HG03442 (cell line): Measurements from ENCODE around the gene CTTNBP2.
A peak's percentile ranks its signal among the peaks of the same experiment; 100 is the strongest.

ENCODE experiments used
- ATAC-seq: cut with Tn5 transposase; IDR thresholded peaks from one replicate; pipeline ENCODE4 v1.9.1; 2021; ENCODE audit warnings: mild to moderate bottlenecking, moderate library complexity; ENCODE audit not compliant: unreplicated experiment

CTTNBP2 gene

DNA sequence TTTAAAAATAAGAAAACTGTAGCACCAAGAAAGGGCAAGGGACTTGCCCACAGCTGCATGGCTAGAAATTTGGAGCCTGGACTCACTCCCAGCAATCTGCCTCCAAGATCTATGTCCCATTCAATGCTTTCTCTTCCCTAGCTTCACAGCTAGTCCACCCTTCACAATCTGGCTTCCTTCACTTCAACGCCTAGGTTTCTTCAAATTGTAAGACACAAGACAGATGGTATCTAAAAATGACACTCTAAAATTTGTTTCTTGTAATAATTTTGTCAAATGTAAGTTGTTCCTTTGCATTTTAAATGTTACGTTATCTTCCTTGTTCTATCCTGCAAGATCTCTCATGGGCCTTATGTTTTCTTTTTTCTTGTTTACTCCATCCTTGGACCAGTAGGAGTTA, 48.6 kb downstream of the CTTNBP2 start:
- ATAC-seq = no peak

DNA sequence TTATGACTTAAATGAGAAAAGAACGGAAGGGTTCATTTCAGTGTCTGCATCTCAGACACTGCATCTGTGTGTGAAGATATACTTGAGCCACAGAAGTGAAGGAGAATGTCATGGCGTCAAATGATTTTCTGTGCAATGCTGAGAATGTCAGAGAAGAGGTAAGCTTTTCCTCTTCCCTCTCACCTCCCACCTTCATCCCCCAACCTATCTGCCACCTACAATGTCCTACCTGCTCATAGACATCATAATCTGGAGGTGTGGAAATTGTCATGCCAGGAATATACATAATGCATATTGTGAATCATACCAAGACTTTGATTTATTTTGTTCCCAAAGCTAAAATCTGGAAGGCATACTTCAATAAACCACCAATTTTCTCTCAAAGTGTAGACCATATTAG, 53.7 kb downstream of the CTTNBP2 start:
- ATAC-seq = no peak

DNA sequence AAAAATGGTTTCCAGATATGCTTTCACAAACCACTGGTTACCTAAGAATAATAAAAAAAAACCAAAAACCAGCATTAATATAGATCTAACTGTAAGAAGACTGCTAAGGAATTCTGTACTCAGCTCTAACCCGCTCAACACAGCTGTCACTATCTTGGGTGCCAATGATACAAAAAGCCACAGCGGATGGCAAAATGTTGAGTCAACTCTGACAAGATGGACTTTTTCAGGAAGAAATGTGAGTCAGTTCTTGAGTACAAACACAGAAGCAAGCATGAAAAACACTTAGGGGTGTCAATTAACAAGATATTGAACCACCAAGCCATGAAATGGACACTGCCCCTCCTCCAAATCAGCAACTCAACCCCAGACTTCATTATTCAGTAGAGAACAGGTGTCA, 55.0 kb downstream of the CTTNBP2 start:
- no peak for ATAC-seq

DNA sequence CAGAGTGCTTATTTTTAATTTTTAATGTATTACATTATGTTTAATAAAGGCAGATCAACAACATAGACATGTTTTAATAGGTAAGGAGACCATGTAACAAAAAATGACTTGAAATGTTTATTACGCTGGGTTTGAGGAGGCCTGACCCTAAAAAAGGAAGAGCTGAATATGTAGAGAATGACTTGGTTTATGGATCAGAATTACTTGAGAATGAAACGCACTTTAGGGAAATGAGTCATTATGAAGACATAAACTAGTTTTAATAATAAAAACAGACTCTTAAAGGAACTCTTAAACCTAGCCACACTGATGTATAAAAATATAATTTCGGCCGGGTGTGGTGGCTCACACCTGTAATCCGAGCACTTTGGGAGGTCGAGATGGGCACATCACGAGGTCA, 56.5 kb downstream of the CTTNBP2 start:
- no peak for ATAC-seq

DNA sequence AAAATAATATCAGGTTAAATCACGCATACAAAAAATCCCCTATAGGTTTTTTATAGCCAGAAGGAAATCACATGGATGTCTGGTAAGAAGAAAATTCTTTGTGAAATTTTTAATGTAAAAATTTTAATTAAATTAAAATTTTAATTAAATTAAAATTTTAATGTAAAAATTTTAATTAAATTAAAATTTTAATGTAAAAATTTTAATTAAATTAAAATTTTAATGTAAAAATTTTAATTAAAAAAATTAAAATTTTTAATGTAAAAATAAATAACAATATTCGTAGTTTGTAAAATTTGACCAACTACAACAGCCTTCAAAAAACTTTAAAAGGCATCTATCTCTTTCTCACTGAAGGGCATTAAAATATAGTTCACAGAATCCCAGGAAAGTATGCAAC, 61.5 kb downstream of the CTTNBP2 start:
- ATAC-seq = no peak

DNA sequence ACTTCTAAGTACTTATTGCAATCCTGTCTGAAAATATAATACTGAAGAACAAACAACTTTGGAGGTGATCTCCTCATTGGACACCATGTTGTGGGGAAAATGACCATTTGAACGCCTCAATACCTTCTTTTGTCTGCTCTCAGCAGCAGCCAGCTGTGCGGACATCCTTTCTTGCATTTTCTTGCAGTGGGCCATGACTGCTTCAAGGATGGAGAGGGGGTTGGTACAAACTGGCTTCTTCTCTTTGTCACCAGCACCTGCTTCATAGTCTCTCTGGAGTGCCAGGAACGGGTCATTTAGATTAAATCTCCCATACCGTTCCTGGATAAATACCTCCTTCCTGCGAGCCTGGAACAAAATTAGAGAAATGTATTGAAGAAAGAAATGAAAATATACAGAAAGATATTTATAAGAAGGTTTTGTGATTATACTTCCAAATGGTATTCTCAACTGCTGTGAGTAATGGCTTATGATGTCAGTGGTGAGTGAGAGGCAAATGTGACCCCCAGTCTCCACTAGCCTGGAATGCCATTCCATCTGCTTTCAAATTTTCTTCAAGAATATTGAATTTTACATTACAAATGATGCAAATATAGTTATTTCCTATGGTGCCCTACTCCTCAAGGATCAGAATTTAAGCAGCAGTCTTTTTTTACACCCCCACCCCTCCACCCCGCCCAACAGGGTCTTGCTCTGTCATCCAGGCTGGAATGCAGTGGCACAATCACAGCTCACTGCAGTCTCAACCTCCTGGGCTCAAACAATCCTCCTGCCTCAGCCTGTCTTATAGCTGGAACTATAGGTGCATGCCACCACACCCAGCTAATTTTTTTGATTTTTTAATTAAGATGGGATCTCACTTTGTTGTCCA, 62.4 kb downstream of the CTTNBP2 start:
- no peak for ATAC-seq

DNA sequence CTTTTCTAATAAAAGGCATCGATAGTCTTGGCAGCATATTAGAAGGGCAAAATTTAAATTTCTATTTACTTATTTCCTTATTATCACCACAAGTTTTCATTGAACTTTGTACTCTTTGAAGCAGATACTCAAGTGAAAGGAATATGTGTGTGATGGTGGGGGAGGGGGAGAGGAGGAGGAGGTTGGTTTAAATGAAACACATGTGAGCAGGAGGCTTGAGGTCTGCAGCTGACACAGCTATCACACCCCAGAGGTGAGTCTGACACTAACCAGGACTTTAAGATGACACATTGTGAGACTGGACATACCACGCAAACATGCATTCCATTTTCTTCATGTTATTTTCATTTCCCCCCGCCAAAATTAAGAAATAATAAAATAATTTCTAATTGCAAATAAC, 63.3 kb downstream of the CTTNBP2 start:
- peak; percentile 58 for ATAC-seq

DNA sequence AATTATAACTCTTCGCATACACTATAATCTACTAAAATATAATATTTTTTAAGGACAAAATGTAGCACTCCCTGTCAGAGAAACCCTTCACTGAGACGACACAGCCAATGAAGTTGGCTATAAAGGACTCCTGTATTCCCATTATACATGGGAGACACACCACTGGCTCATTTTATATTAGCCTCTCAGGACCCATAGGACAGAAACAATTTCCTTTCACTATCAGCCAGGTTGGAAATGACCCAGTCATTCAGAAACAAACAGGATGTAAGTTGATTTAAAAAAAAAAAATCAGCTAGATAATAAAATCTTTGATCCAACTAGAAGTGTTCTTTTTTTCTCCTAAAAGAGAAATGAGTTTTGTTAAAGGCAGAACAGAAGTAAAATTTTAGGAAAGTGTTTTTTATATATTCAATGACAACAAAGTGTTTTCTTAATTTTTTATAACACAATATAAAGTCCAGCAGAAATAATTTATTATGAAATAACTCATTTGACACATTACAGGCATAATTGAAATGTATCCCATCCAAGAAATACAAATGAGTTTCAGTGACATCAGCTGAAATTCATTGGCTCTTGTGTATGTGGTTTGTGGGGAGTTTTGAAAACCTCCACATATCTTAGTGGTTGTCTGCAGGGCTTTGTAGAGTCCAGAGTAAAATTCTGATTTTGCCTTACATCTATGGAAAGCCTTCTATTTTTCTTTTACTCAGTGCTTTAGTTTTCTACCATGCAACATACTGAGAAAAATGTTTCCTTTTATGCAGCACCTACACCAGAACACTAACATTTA, 64.1 kb downstream of the CTTNBP2 start:
- no peak for ATAC-seq

DNA sequence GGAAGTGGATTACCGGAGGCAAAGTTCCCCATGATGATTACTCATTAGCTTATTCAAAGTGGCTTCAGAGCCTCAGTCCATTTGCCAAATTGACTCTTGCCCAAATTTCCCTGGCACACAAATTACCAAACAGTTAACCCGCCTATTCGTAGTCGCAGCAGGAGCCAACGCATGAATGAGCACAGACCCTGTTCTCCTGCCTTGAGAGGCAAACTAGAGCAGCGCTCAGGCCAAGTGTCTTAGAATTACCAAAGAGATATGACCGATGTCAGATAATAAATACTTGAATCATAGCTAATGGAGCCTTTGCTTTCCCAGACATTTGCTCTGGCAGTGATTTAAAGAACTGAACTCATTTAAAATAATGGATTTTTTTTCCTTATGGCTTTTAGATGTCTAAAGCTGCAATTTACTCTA, 64.9 kb downstream of the CTTNBP2 start:
- ATAC-seq = no peak

DNA sequence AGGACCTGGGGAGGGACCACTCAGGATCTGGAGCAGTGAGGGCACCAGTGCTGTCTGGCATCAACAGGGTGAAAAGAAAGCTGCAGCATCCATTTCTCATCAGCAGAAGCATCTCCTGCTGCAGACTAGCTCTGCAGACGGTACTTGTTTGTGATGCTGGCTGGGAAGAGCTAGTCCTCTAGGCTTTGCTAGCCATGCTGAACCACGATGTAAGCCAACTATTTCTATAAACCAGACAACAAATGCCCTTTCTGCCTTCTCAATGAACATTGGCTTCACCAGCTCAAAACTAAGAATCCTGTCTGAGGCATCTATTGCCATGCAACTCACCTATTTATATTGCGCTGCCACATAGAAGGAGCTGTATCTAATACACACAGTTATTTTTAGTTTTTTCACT, 65.6 kb downstream of the CTTNBP2 start:
- ATAC-seq = no peak

DNA sequence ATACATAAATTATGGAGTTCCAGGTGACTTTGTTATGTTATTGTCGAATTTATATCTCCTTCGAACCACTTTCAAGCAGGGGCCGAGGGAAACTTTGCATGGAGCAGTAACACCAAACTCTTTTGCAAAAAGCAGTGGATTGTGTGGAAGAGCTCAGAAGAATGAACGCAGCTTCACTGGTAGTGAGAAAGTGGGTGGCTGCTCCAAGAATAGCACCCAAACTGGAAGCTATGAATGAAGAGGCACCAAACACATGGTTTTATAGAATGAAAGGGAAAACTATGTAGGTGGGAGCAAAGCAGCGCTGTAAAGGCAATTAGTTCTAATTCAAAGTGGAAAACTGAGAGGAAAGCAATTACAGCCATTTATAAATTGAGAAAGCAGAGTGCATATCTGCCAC, 67.2 kb downstream of the CTTNBP2 start:
- no peak for ATAC-seq

DNA sequence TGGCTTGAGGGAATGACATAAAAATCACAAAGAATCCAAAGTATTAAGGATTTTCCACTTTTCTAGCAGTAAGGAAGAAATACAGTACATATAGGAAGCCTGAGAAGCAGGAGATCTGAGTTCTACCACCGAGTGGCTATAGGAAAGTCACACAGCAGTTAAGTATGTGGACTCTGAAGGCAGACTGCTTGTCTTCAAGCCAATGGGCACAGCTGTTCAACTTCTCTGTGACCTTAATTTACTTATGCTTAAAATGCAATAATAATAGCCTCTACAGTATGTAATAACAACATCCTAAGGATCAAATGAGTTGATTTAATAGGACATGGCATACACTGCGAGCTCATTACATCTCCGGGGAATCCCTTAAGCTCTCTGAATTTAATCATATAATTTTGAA, 68.0 kb downstream of the CTTNBP2 start:
- no peak for ATAC-seq

DNA sequence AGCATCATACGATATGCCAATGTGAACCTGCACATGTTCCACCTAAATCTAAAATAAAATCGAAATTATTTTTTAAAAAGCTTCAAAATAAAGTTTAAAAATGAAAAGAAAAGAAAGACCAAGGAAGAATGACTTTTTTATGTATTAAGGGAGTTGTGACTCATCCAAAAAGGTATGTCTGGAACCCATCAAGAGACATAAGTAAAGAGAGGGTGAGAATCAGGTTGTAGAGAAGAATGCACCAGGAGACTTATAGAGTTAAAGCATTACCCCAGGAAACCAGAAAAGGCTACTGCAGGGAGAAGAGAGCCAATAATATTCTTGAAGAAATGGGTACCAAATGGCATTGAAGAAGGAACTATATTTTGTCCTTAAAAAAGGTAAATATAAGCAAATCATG, 69.8 kb downstream of the CTTNBP2 start:
- no peak for ATAC-seq

DNA sequence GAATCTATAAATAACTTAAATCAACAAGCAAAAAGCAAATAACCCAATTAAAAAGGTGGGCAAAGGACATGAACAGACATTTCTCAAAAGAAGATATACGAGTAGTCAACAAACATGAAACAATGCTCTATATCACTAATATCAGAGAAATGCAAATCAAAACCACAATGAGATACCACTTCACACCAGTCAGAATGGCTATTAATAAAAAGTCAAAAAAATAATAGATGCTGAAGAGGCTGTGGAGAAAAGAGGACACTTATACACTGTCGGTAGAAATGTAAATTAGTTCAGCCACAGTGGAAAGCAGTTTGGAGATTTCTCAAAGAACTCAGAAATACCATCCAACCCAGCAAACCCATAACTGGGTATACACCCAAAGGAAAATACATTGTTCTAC, 70.6 kb downstream of the CTTNBP2 start:
- ATAC-seq = peak; percentile 53

DNA sequence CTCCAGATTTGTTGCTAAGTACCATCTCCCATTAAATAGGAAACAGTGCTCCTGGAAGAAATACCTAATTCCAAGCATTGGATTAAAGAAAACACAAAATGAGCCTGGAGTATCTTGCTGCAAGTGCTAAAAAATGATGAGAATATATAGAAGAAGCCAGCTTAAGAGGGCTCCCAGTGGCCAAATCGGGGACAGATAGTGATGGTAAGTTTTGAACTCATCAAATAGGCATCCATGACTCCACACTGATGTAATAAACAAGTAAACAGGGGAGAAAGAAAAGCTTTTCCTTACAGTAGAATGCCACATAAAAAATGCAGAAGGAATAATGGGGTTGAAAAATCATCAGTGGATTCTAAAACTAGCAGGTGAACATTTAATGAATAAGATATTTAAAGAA, 72.4 kb downstream of the CTTNBP2 start:
- no peak for ATAC-seq

DNA sequence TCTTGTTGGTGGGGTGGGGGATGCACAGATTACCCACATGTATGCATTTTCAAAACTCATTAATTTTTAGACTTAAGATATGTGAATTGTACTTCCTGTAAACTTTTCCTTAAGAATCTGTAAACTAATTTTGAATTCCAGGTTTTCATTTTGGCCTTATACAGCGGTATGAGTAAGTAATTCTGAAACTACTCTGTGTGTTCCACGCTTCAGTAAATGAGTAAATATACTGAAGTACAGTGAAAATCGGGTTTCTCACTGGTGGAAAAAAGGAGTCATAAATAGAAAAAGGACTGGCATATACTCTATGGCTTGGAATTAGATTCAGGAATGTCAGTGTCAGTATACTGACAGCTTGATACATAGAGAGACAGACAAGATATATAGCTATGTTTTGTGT, 72.8 kb downstream of the CTTNBP2 start:
- peak; percentile 45 for ATAC-seq

DNA sequence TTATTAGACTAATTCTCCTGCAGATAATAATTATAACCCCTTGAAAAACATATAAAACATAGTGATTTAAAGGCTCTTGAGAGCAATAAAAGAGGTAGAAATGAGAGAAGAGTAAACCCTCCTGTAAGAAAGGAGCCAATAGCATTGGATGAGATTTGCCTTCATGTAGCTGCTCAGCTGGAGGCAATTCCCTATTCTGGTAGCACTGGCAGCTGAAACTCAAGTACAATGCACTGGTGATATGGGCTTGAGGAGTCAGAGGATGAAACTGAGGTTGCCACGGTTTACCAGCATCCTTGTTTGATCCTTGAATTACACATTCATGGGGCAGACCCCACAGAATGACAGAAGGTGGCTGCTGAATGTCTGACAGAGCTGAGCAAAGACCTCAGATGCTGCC, 76.4 kb downstream of the CTTNBP2 start:
- ATAC-seq = no peak

DNA sequence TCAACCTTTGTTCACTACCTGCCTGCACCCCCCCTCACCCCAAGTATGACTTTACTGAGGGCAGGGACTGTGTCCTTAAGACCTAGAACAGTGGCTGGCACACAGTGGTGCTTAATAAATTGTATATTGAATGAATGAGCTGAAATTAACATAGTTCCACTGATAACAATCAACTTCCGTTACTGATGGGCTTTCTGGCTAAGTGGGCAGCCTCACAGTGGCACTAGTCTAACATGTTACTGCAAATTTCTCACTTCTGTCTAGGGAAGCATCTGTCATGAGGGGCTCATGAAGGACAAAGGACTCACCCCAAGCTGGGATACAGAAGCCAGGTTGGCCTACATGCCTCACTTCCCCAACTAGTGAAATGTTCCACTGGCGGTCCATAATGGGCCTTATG, 79.3 kb downstream of the CTTNBP2 start:
- ATAC-seq = no peak

DNA sequence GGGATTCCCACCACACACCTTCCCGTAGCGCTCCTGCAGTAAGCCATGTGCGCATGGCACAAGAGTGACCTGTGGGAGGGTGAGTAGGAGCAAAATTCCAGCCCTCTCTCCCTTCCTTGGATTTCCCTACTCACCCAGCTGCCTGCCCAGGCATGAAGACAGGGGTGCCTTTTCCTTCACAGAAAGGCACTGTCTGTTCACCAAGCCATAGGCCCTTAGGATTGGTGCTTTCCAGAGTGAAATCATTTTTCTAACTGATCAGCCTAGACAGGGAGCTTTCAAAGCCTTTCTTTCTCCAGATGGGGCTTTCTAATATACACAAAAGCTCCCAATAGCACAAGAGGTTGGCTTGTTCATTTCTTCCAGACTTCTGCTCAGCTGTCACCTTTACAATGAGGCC, 79.7 kb downstream of the CTTNBP2 start:
- no peak for ATAC-seq

DNA sequence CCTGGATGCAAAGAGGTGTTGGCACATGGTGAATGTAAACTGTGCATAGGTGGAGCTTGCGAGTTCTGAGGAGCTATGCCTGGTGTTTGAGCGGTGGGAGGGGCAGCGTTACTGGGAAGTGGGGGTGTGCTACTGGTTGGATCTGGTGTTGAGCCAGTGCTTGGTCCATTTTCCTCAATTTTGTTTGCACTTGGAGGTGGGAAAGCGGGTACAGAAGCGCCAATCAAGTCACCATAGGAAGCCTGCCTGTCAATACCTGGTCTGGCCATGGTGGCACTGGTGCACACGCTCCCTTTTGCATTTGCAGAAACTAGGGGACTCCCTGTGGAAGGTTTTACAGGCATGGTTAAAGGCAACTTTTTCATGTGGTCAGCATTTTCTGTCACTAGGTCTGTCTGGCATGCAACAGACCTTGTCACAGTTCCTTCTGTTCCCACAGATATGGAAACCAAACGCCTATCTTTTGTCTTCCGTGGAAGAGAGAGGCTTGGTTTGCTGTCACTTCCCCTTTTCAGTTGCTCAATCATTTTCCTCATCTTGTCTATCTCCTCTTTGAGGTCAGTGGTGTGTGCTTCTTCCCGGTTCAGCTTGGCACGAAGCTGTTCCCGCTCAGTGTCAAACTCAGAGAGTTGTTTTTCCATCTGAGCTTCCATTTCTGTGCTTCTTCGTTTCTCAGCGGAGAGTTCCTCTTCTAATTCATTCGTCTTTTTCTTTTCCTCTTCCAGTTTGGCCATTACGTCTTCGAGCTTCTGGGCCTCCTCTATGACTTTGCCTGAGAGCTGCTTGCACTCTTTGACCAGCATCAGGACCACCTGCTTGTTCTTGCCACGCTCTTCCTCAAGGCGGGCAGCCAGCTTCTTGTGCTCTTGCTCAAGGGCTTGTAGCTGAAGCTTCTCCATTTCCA, 81.1 kb downstream of the CTTNBP2 start:
- peak; percentile 81 for ATAC-seq

DNA sequence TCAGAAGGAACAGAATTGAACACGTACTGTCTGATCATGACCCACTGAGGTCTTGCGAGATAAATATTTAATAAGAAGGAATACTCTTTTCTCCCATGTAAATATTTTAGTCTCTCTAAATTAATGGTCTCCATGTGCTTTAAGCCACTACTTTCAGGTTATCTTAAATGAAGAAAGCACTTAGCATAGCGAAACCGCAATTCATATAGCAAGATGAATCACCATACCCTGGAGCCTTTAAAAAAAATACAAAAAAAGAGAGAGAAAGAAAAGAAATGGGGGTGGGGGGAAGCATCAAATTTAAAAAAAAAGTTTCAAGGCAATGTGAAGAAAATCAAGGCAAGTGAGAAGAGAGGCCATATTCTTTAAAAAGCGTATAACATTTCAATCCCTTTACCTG, 82.5 kb downstream of the CTTNBP2 start:
- no peak for ATAC-seq
